Hippocampal formation (tissue), 2 donors: ENCODE data around the gene SRR.
"Not testable (repeated sequence)": the region's sequence is repeated elsewhere in the genome, so short reads cannot be mapped to it uniquely, and the experiment has no call there.

Source experiments
- DNase-seq, 2 donors: peaks; one replicate each; lab custom pipeline; 2025; lab: John Stamatoyannopoulos, UW

The SRR gene

DNA sequence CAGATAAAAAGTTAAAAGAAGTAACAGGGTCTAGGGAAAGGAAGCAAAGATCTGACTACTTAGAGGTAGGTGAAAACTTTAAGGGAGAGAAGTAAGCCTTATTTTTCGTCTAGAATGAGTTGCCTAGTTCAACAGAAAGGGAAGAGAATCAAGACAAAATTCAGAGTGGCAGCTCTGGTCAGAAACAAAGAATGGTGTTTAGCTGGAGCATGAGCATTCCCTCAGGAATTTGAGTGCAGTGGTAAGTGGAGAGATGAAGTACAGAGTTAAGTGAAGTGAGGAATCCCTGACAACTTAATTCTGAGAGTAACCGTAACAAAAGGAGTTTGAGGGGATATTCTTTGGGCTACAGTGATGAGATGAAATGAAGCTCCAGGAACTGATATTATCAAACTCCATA is 11.7 kb upstream of the SRR start:
- no peak for DNase-seq

GRCh38 chr17:2295575-2295974 is 8.2 kb upstream of the SRR start:
- DNase-seq: no peak

DNA sequence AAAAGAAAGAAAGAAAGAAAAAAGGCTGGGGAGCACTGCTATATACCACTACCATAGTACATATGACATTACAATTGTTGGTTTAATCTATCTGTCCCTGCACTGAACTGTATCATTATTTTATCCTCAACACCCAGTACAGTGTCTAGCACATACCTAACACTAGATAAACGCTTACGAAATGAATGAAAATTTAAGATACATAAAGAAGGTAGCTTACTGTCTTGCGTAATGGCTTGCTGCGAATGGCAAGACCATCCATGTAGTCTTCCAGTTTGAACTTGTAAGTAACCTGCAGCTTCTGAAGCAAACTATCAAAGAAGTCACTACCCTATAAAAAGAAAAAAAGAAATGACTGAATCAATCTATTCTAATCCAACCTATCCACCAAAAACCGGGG is 6.7 kb upstream of the SRR start:
- DNase-seq: no peak

- no peak for DNase-seq
Observed at GRCh38 chr17:2299136-2299535, 4.6 kb upstream of the SRR start.

GRCh38 chr17:2299756-2300155 is 4.0 kb upstream of the SRR start:
- DNase-seq: no peak

DNA sequence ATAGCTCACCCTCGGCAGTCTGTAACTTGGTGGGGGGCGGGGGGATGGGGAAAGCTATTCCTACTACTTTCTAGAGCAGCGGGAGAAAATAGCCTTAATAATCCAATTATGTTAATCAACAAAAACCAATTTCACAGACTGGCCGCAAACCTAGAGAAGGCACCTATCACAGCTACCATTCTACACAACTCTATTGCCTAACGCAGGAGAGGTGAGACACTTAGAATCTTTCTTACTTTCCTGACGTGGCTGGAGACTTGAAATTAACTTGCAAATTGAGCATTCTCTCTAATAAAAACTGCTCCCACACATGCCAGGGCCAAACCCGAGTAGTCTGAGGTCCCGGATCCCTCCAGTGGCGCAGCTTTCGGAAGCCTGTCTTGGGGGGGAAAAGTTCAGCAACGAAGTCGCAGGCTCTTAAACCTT is 959 bp upstream of the SRR start:
- DNase-seq: no peak

GRCh38 chr17:2304931-2305330 is 1.2 kb downstream of the SRR start:
- DNase-seq: no peak

DNA sequence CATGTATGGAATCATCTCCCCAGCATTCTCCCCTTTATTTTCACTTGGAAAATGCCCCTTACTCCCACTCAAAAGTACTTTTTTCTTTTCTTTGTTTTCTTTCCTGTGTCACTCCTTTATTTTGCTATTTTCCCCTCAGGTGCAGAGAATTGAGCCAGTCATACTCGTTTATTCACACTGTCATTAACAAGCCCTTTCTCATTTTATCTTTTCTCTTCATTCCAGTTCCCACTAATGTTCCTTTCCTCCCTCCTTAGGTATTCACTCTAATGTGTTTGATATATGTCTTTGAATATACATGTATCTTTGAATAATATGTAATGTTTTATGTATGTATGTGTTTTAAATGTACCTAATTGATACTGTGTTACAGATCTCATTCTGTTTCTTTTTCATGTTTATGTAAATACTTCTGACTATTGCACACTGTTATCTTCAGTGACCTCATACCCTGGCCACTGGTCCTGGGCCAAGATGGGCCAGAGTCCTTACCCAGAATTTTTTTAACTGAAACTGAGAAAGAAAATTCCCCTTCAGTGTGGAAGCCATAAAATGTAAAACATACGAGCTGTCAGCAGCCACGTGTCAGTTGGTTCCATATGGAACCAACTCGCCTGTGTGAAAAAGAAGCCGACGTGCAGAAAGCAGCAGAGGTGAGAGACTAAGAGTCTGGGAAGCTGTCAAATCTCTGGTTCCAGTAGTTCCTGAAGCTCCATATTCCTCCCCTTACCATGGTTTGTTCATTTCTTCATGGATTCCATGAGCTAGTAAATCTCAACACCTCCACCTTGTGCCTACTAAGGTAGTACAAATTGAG is 5.8 kb downstream of the SRR start:
- DNase-seq: no peak

DNA sequence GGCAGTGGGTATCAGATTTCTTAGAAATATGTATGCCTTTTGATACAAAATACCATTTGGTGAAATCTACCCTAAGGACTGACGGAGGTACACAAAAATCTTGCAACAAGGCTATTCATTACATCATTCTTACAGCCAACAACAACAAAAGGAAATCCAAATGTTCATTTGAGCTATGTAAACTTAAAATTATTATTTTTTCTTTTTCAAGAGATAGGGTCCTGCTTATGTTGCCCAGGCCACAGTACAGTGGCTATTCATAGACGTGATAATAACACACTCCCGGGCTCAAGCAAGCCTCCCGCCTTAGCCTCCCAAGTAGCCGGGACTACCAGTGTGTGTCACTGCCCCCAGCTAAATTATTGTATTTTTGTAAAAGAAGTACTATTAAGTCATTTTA is 9.0 kb downstream of the SRR start:
- no peak for DNase-seq

- not testable (repeated sequence) for DNase-seq
Observed at GRCh38 chr17:2316916-2317205, 13.1 kb downstream of the SRR start.

DNA sequence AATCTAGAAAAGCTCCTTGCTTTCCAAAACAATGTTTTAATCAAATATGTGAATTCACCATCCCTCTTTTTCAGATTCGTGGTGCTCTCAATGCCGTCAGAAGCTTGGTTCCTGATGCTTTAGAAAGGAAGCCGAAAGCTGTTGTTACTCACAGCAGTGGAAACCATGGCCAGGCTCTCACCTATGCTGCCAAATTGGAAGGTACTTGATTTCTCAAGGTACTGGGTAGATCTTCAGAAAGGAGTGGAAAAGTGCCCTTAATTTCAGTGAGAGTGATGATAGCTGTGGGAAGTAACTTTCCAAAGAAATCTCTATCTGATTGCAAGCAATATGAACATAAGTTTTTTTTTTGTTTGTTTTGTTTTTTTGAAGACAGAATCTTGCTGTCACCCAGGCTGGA is 14.0 kb downstream of the SRR start:
- no peak for DNase-seq

DNA sequence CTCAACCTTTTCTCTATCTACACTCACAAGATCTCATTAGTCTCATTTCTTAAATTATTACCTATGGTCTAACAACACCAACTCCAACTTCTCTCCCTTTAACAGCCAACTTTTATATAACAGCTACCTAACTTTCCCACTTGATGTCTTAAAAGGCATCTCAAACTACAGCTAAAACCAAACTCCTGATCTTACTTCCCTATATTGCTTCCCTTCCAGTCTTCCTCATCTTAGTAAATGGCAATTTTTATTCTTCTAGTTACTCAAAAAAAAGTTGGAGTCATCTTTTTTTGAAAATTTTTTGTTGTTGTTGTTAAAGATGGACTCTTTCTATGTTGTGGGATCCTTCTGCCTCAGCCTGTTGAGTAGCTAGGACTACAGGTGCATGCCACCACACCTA is 15.3 kb downstream of the SRR start:
- DNase-seq: no peak

DNA sequence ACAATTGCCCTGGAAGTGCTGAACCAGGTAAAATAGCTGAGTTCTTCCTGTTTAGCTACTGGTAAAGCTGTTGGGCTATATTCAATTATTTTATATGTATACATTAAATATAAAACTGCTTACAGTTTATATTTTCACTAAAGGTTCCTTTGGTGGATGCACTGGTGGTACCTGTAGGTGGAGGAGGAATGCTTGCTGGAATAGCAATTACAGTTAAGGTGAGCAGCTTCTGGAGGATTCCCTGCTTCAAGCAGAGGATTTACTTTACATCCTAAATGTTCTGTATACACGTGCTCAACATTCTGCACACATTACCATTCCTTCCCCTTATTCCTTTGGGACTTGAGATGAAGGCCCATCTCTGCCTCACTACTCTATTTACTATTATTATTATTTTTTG is 17.6 kb downstream of the SRR start:
- no peak for DNase-seq

DNA sequence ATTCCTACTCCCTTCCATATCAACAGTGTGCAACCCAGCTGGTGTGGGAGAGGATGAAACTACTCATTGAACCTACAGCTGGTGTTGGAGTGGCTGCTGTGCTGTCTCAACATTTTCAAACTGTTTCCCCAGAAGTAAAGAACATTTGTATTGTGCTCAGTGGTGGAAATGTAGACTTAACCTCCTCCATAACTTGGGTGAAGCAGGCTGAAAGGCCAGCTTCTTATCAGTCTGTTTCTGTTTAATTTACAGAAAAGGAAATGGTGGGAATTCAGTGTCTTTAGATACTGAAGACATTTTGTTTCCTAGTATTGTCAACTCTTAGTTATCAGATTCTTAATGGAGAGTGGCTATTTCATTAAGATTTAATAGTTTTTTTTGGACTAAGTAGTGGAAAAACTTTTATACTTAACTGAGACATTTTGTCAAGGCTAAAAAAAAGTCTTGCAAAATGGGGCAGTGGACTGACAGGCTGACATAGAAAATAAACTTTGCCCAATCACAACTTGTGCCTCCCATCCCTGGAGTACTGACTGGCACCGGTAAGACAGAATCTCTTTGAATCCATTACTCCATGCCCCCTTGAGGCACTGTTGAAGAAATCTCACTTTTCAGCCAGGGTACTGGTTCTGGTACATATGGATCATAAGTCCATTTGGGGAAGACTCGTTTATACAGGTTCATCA is 20.0 kb downstream of the SRR start:
- DNase-seq: no peak

DNA sequence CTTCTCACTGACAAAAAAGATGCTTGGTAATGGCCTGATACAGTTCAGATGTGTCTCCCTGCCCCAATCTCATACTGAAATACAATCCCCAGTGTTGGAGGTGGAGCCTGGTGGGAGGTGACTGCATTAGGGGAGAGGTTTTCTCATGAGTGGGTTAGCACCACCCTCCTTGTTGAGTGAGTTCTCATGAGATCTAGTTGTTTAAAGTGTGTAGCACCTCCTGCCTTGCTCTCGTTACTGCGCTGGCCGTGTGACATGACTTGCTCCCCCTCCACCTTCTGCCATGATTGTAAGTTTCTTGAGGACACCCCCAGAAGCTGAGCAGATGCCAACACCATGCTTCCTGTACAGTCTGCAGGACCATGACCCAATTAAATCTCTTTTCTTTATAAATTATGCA is 27.6 kb downstream of the SRR start:
- DNase-seq: no peak

- DNase-seq: no peak
Observed at GRCh38 chr17:2335726-2336214, 32.0 kb downstream of the SRR start.

DNA sequence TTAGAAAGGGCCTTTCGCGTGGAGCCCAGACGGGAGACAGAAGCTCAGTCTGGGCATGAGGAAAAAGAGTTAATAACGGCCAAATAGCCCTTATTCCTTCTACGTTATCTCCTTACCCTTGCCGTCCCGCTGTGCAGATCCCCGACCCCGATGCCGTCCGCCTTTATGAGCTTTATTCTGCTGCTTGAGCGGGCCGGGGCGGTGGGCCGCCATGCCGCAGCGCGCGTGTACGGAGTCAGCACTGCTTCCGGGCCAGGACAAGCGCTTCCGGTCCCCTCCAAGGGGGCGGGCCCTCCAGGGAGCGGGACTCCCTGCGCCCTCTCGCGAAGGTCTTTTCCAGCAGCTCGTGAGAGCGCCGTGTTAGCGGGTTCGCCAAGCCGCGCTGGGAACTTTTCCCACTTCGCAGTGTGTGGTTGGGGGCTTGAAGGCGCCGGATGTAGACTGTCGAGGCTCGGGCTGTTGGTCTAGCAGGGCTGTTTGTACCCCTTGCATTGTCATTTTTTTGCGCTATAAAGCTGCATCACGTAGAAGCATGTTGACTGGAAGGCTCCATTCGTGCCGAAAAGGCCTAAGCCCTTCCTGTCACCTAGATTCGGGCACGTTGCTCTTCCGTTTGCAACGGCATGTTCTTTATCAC is 32.6 kb downstream of the SRR start, which contains the start of gene TSR1:
TSR1 (minus strand) TSS at position 243 of the 637 bp plus-strand sequence; CDS start at position 213, 30 bp downstream.
- peak; percentile 83 to 85 for DNase-seq

DNA sequence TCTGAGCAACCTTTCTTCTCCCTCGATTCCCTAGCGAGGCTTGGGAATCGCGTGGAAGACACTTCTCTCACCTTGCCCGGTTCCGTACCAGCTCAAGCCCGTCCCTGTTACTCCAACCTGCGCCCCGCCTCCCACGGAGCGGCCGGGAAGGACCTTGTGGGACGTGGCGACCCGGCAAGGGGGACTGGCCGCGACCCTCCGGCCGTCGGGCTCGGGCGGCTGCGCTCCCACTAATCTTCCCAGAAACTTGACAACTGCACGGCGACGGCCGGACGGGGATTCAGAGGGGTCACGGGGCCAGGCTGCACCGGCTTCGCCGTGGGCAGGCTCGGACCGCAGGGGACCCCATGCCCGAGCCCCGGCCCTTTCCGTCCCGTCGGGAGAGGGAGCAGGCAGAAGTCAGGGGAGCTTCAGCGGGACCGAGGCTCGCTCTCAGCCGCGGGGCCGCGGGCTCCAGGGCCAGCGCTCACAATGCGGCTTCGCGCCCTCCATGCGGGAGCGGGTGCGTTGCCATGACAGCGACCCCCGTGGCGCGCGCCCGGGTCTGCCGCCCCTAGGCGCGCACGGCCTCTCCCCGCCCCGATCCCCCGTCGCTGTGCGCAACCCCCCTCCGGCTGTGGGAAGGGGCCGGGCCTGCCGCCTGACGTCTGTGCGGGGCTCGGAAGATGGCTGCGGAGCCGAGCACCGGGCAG is 33.2 kb downstream of the SRR start, which contains the start of gene SGSM2:
SGSM2 (plus strand) TSS at position 650 of the 692 bp plus-strand sequence. CDS start 188 bp downstream, outside the sequence.
- peak; percentile 37 to 51 for DNase-seq

GRCh38 chr17:2337544-2338314 is 34.0 kb downstream of the SRR start:
- peak; percentile 10 to 38 for DNase-seq

DNA sequence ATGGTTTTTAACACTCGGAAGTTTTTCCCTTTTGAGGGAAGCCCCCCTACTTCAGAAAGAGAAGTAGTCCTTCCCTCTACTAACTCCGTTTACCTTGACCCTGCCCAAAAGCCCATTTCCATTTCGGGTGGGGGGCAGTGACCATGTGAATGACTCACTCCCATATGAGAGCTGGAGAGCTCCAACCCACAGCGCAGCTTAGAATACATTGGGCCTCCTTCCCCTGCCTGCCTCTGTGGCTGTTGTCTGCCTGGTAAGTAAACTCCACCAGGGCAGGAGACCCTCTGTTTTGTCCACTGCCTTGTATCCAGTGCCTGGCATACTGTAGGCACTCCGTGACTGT is 34.5 kb downstream of the SRR start:
- DNase-seq: no peak

GRCh38 chr17:2343421-2343820 is 39.7 kb downstream of the SRR start:
- DNase-seq: no peak

- no peak for DNase-seq
Observed at GRCh38 chr17:2344528-2344927, 40.8 kb downstream of the SRR start.
